ENCODE measurements around the gene POLE. TPM values are rescaled to one million over a fixed set of nuclear protein-coding genes. Genes with fewer than 3 reads are reported as not detected.

The POLE gene
- total and polyA plus RNA-seq, 2 donors (not counting 1 experiment from before 2014, with no cell fraction given) = 6.2 to 9.6 TPM

DNA sequence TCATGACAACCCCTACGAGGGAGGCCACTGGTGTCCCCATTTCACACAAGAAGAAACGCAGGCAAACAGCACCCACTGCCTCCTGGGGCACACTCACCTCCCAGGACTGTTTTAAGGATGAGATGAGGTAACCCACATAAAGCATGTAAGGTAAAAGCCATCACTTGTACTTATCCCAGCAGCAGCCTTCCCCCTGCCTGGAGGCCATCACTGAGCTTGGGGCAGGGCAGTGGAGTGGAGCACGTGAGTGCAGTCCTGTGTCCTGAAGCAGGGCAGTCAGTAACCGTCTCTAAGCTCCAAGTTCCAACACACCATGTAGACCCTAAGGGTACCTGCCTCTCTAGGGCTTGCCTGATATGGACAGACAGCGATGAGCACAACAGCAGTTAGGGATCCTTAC, 1.7 kb downstream of the POLE start:
- peak overlapping the region; percentile 15 for H3K4me2 ChIP-seq (ENCODE audit: extremely low read depth, insufficient read depth, low read length)
- H4K20me1 ChIP-seq (ENCODE audit: control insufficient read depth, extremely low read depth, insufficient read depth, low read length) = no peaks in the 10 kb centered on the region
- no peak for TF ChIP-seq EZH2 (IDR thresholded peaks at IDR 0.05; ENCODE audit: low read length, missing control alignments)
- TF ChIP-seq, protein P1, sequence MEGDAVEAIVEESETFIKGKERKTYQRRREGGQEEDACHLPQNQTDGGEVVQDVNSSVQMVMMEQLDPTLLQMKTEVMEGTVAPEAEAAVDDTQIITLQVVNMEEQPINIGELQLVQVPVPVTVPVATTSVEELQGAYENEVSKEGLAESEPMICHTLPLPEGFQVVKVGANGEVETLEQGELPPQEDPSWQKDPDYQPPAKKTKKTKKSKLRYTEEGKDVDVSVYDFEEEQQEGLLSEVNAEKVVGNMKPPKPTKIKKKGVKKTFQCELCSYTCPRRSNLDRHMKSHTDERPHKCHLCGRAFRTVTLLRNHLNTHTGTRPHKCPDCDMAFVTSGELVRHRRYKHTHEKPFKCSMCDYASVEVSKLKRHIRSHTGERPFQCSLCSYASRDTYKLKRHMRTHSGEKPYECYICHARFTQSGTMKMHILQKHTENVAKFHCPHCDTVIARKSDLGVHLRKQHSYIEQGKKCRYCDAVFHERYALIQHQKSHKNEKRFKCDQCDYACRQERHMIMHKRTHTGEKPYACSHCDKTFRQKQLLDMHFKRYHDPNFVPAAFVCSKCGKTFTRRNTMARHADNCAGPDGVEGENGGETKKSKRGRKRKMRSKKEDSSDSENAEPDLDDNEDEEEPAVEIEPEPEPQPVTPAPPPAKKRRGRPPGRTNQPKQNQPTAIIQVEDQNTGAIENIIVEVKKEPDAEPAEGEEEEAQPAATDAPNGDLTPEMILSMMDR (conservative IDR thresholded peaks at IDR 0.05 in 1 of 2, IDR thresholded peaks at IDR 0.05 in 1 of 2; ENCODE audit: low read depth in 1 of 2, low read length in 2 of 2) = no peak
- H3K79me2 ChIP-seq (ENCODE audit: control insufficient read depth, insufficient read depth, low read length) = peaks cover 34% of the 10 kb centered on the region
- no peak overlapping the region for H3K4me3 ChIP-seq (replicated peaks in 1 of 4; ENCODE audit: control extremely low read depth in 1 of 4, insufficient read depth in 1 of 4, low read depth in 3 of 4, low read length in 4 of 4)
- no peak overlapping the region for H2AFZ ChIP-seq (ENCODE audit: low read length)
- no peak overlapping the region for H3K9ac ChIP-seq (ENCODE audit: insufficient read depth, low read length)
- H3K4me1 ChIP-seq (ENCODE audit: control insufficient read depth, extremely low read depth, insufficient read depth, low read length) = no peaks in the 10 kb centered on the region
- H3K9me3 ChIP-seq (ENCODE audit: control insufficient read depth, insufficient read depth, low read depth, low read length) = no peaks in the 10 kb centered on the region
- no peaks in the 10 kb centered on the region for H3K27me3 ChIP-seq (ENCODE audit: control insufficient read depth, insufficient read depth, low read length)
- no peak overlapping the region for H3K27ac ChIP-seq (ENCODE audit: insufficient read depth, low read length)
- no peaks in the 10 kb centered on the region for H3K36me3 ChIP-seq (ENCODE audit: control insufficient read depth, insufficient read depth, low read length)
- no peak for DNase-seq (ENCODE audit: low read depth in 2 of 2)

DNA sequence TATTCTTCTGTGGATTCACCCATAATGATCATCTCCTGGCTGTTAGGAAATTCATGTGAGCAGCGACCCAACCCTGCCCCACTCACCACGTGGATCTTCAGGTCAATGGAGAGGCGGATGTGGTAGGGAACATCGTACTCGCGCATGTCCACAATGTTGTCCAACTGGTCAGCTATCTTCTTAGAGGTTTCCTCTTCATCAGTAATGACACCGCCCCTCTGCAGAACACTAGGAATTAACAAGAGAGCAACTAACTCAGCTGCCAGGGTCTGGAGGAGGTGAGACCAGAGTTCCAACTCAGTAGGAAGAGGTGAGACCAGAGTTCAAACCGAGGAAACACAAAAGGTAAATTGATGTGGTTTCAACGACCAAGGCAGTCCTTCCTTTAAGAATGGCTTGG, 9.7 kb downstream of the POLE start:
- TF ChIP-seq, protein P1 (conservative IDR thresholded peaks at IDR 0.05 in 1 of 2, IDR thresholded peaks at IDR 0.05 in 1 of 2; ENCODE audit: low read depth in 1 of 2, low read length in 2 of 2) = no peak
- no peak for TF ChIP-seq EZH2 (IDR thresholded peaks at IDR 0.05; ENCODE audit: low read length, missing control alignments)
- no peaks in the 10 kb centered on the region for H3K9me3 ChIP-seq (ENCODE audit: control insufficient read depth, insufficient read depth, low read depth, low read length)
- no peak for DNase-seq (ENCODE audit: low read depth in 2 of 2)
- H3K4me3 ChIP-seq (replicated peaks in 1 of 4; ENCODE audit: control extremely low read depth in 1 of 4, insufficient read depth in 1 of 4, low read depth in 3 of 4, low read length in 4 of 4) = no peak overlapping the region
- H3K9ac ChIP-seq (ENCODE audit: insufficient read depth, low read length) = no peak overlapping the region
- peaks cover 6% of the 10 kb centered on the region for H3K36me3 ChIP-seq (ENCODE audit: control insufficient read depth, insufficient read depth, low read length)
- no peak overlapping the region for H3K27ac ChIP-seq (ENCODE audit: insufficient read depth, low read length)
- no peaks in the 10 kb centered on the region for H3K4me1 ChIP-seq (ENCODE audit: control insufficient read depth, extremely low read depth, insufficient read depth, low read length)
- no peak overlapping the region for H2AFZ ChIP-seq (ENCODE audit: low read length)
- H4K20me1 ChIP-seq (ENCODE audit: control insufficient read depth, extremely low read depth, insufficient read depth, low read length) = no peaks in the 10 kb centered on the region
- no peak overlapping the region for H3K4me2 ChIP-seq (ENCODE audit: extremely low read depth, insufficient read depth, low read length)
- peaks cover 14% of the 10 kb centered on the region for H3K79me2 ChIP-seq (ENCODE audit: control insufficient read depth, insufficient read depth, low read length)
- H3K27me3 ChIP-seq (ENCODE audit: control insufficient read depth, insufficient read depth, low read length) = no peaks in the 10 kb centered on the region

GRCh38 chr12:132675757-132676432, 11.2 kb downstream of the POLE start:
- no peaks in the 10 kb centered on the region for H3K27me3 ChIP-seq (ENCODE audit: control insufficient read depth, insufficient read depth, low read length)
- H3K4me2 ChIP-seq (ENCODE audit: extremely low read depth, insufficient read depth, low read length) = no peak overlapping the region
- no peak overlapping the region for H3K4me3 ChIP-seq (replicated peaks in 1 of 4; ENCODE audit: control extremely low read depth in 1 of 4, insufficient read depth in 1 of 4, low read depth in 3 of 4, low read length in 4 of 4)
- H3K4me1 ChIP-seq (ENCODE audit: control insufficient read depth, extremely low read depth, insufficient read depth, low read length) = no peaks in the 10 kb centered on the region
- H3K36me3 ChIP-seq (ENCODE audit: control insufficient read depth, insufficient read depth, low read length) = peaks cover 11% of the 10 kb centered on the region
- no peak for DNase-seq (ENCODE audit: low read depth in 2 of 2)
- no peak overlapping the region for H3K27ac ChIP-seq (ENCODE audit: insufficient read depth, low read length)
- peaks cover 7% of the 10 kb centered on the region for H3K79me2 ChIP-seq (ENCODE audit: control insufficient read depth, insufficient read depth, low read length)
- H3K9ac ChIP-seq (ENCODE audit: insufficient read depth, low read length) = no peak overlapping the region
- H2AFZ ChIP-seq (ENCODE audit: low read length) = no peak overlapping the region
- no peaks in the 10 kb centered on the region for H4K20me1 ChIP-seq (ENCODE audit: control insufficient read depth, extremely low read depth, insufficient read depth, low read length)
- TF ChIP-seq, protein P1 (conservative IDR thresholded peaks at IDR 0.05 in 1 of 2, IDR thresholded peaks at IDR 0.05 in 1 of 2; ENCODE audit: low read depth in 1 of 2, low read length in 2 of 2) = no peak
- TF ChIP-seq EZH2 (IDR thresholded peaks at IDR 0.05; ENCODE audit: low read length, missing control alignments) = no peak
- no peaks in the 10 kb centered on the region for H3K9me3 ChIP-seq (ENCODE audit: control insufficient read depth, insufficient read depth, low read depth, low read length)

Data from fibroblast of lung (primary cell).